GM13976 (cell line): ENCODE measurements around the gene POLR3C.
"Not testable (repeated sequence)": the region's sequence is repeated elsewhere in the genome, so short reads cannot be mapped to it uniquely, and the experiment has no call there.

Source experiments
- DNase-seq: peaks from one replicate; pipeline ENCODE4 v3.0.0; 2012; ENCODE audit warnings: low spot score
- in situ Hi-C: fragments of 300-500 bp; cut with MboI; formaldehyde crosslinking; loops from one replicate; pipeline ENCODE4 v1.12.0; 2022; ENCODE audit warnings: low sequenced_read_pairs, mixed read lengths, inconsistent platforms; ENCODE audit not compliant: unreplicated experiment
- TF ChIP-seq, protein P1 (sequence below): IDR thresholded peaks from 2 replicates; pipeline ENCODE4 v1.5.1; 2012; ENCODE audit warnings: borderline replicate concordance, mild to moderate bottlenecking; ENCODE audit not compliant: insufficient read depth; ENCODE audit errors: extremely low read depth, missing control alignments, control extremely low read depth

POLR3C gene

GRCh38 chr1:145824499-145824842 lies 471 bp downstream of the POLR3C start:
- peak; percentile 35 for DNase-seq
- TF ChIP-seq, protein P1, sequence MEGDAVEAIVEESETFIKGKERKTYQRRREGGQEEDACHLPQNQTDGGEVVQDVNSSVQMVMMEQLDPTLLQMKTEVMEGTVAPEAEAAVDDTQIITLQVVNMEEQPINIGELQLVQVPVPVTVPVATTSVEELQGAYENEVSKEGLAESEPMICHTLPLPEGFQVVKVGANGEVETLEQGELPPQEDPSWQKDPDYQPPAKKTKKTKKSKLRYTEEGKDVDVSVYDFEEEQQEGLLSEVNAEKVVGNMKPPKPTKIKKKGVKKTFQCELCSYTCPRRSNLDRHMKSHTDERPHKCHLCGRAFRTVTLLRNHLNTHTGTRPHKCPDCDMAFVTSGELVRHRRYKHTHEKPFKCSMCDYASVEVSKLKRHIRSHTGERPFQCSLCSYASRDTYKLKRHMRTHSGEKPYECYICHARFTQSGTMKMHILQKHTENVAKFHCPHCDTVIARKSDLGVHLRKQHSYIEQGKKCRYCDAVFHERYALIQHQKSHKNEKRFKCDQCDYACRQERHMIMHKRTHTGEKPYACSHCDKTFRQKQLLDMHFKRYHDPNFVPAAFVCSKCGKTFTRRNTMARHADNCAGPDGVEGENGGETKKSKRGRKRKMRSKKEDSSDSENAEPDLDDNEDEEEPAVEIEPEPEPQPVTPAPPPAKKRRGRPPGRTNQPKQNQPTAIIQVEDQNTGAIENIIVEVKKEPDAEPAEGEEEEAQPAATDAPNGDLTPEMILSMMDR, result no peak
- in situ Hi-C loops, result no loop called here

- in situ Hi-C loops, result loop anchor here (5.0 kb wide), 1 partner anchor 49 kb away; no protein-coding TSS in a partner anchor
- TF ChIP-seq, protein P1, result no peak
- no peak for DNase-seq
Measured at GRCh38 chr1:145826030-145826429, 2.0 kb downstream of the POLR3C start.

- TF ChIP-seq, protein P1, result no peak
- no peak for DNase-seq
- in situ Hi-C loops, result loop anchor here (5.0 kb wide), 1 partner anchor 51 kb away; no protein-coding TSS in a partner anchor
Measured at GRCh38 chr1:145827966-145828365, 4.0 kb downstream of the POLR3C start.

DNA sequence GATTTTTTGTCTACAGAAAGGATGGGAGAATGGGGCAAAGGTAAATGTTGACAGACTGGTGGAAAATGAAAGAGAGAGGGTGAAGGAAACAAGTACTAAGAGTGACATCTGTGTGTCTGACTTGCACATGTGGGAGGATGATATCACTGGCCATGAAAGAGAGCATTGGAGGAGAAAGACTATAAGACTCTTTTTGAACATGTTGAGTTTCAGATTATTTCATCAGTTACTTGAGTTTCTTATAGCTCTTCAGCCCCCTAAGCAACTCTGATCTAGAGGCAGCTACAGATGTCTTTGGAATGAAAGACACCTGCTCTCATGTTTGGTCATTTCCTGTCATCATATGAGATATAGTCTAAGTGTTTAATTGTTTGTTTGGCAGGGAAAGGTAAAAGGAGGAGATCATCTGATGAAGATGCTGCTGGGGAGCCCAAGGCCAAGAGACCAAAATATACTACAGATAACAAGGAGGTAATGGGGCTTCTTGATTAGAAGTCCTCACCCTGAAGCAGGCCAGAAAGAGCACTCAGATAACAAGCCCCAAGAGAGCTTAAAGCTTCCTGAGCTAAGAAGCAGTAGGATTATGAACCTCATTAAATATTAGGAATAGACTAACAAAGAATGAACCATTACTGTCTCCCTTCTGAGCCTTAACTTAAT lies 4.5 kb downstream of the POLR3C start:
- TF ChIP-seq, protein P1, result no peak
- DNase-seq, result peak; percentile 63
- in situ Hi-C loops, result loop anchor here (5.0 kb wide), 1 partner anchor 51 kb away; no protein-coding TSS in a partner anchor

GRCh38 chr1:145830810-145831209 lies 6.8 kb downstream of the POLR3C start:
- in situ Hi-C loops, result loop anchor here (10.0 kb wide), 1 partner anchor 164 kb away; the partner anchor contains the start of gene TXNIP

DNA sequence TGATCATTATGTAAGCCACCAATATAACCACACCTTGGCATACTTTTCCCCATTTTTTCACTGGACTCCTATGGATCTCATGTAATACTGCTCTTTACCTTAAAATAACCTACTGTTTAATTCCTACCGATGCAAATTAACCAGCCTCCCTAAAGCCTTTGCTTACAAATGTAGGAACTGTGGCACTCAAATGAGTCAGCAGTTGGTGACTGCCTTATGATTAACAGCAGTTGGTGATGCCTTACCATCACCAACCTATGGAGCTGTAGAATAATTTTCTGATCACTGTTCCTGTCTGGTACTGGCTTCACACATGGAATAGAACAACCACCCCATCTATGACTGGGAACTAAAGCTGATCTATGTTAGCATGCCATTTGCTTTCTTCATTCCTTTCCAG lies 13.7 kb downstream of the POLR3C start:
- TF ChIP-seq, protein P1, result no peak
- in situ Hi-C loops, result loop anchor here (10.0 kb wide), 1 partner anchor 157 kb away; the partner anchor contains the start of gene TXNIP
- no peak for DNase-seq

More at GRCh38 chr1:145830810-145831209, 6.8 kb downstream of the POLR3C start:
- not testable (repeated sequence) for DNase-seq

DNA sequence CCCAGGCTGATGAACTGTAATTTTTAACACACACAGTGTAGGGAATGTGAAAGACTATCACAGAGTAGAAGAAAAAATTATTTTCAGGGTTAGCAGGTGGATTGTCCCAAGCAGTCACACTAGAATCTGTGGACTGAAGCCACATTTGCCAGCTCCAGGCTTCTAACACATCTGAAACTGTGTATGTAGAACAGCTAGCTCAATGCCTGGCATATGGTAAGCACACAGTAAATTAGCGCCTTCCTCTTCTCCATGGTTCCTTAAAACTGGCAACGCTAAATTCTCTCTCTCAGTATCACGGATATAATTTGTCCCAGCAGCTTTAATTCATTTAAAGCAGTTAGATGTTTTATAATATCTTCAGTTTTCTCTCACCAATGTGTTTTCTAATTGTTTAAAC lies 19.0 kb downstream of the POLR3C start:
- TF ChIP-seq, protein P1, result no peak
- no peak for DNase-seq
- in situ Hi-C loops, result no loop called here
